ENCODE data around the gene SERTM2.
A peak's percentile ranks its signal among the peaks of the same experiment; 100 is the strongest.

SERTM2 gene

GRCh38 chrX:111490688-111491087 lies 20.8 kb upstream of the SERTM2 start:
- peak in 2 of 3 donors; percentile 24 to 36 for DNase-seq
- POLR2A ChIA-PET = no interaction called here
- no peak overlapping the region for H3K4me3 ChIP-seq (ENCODE audit: control insufficient read depth in 1 of 7, extremely low read depth in 1 of 7, insufficient read depth in 4 of 7, low read depth in 2 of 7, low read length in 6 of 7)
- no peaks in the 10 kb centered on the region for H3K27me3 ChIP-seq (replicated peaks in 2 of 5; ENCODE audit: control insufficient read depth in 4 of 5, insufficient read depth in 5 of 5, low read length in 4 of 5)
- H3K27ac ChIP-seq (ENCODE audit: insufficient read depth in 1 of 2, low read depth in 1 of 2, low read length in 2 of 2, poor library complexity in 1 of 2, severe bottlenecking in 2 of 2) = no peak overlapping the region
- CTCF ChIA-PET = no interaction called here
- no peaks in the 10 kb centered on the region for H3K36me3 ChIP-seq (ENCODE audit: control insufficient read depth in 4 of 4, insufficient read depth in 4 of 4, low read length in 3 of 4)
- H3K9me3 ChIP-seq (ENCODE audit: control extremely low read depth in 1 of 5, control insufficient read depth in 4 of 5, insufficient read depth in 2 of 5, low read depth in 1 of 5, low read length in 4 of 5) = no peaks in the 10 kb centered on the region
- no peaks in the 10 kb centered on the region for H3K4me1 ChIP-seq (ENCODE audit: control extremely low read depth in 1 of 4, control insufficient read depth in 4 of 4, insufficient read depth in 4 of 4, low read length in 3 of 4)

- no peaks in the 10 kb centered on the region for H3K36me3 ChIP-seq (ENCODE audit: control insufficient read depth in 4 of 4, insufficient read depth in 4 of 4, low read length in 3 of 4)
- H3K27ac ChIP-seq (ENCODE audit: insufficient read depth in 1 of 2, low read depth in 1 of 2, low read length in 2 of 2, poor library complexity in 1 of 2, severe bottlenecking in 2 of 2) = no peak overlapping the region
- ChIA-PET CTCF (no interaction called here), POLR2A (no interaction called here)
- H3K4me1 ChIP-seq (ENCODE audit: control extremely low read depth in 1 of 4, control insufficient read depth in 4 of 4, insufficient read depth in 4 of 4, low read length in 3 of 4) = no peaks in the 10 kb centered on the region
- no peak for DNase-seq
- 90% methylated on average over 2 of the region's 4 CpGs for WGBS (ENCODE audit: insufficient coverage)
- H3K9me3 ChIP-seq (ENCODE audit: control extremely low read depth in 1 of 5, control insufficient read depth in 4 of 5, insufficient read depth in 2 of 5, low read depth in 1 of 5, low read length in 4 of 5) = no peaks in the 10 kb centered on the region
- no peak overlapping the region for H3K4me3 ChIP-seq (ENCODE audit: control insufficient read depth in 1 of 7, extremely low read depth in 1 of 7, insufficient read depth in 4 of 7, low read depth in 2 of 7, low read length in 6 of 7)
- no peaks in the 10 kb centered on the region for H3K27me3 ChIP-seq (replicated peaks in 2 of 5; ENCODE audit: control insufficient read depth in 4 of 5, insufficient read depth in 5 of 5, low read length in 4 of 5)
Observed at GRCh38 chrX:111492085-111492484, 19.4 kb upstream of the SERTM2 start.

- POLR2A ChIA-PET = no interaction called here
- Histone ChIP-seq H3K9me3 (ENCODE audit: control extremely low read depth in 1 of 5, control insufficient read depth in 4 of 5, insufficient read depth in 2 of 5, low read depth in 1 of 5, low read length in 4 of 5) (no peaks in the 10 kb centered on the region), H3K36me3 (ENCODE audit: control insufficient read depth in 4 of 4, insufficient read depth in 4 of 4, low read length in 3 of 4) (no peaks in the 10 kb centered on the region), H3K4me1 (ENCODE audit: control extremely low read depth in 1 of 4, control insufficient read depth in 4 of 4, insufficient read depth in 4 of 4, low read length in 3 of 4) (no peaks in the 10 kb centered on the region), H3K27me3 (replicated peaks in 2 of 5; ENCODE audit: control insufficient read depth in 4 of 5, insufficient read depth in 5 of 5, low read length in 4 of 5) (no peaks in the 10 kb centered on the region), H3K4me3 (ENCODE audit: control insufficient read depth in 1 of 7, extremely low read depth in 1 of 7, insufficient read depth in 4 of 7, low read depth in 2 of 7, low read length in 6 of 7) (no peak overlapping the region), H3K27ac (ENCODE audit: insufficient read depth in 1 of 2, low read depth in 1 of 2, low read length in 2 of 2, poor library complexity in 1 of 2, severe bottlenecking in 2 of 2) (no peak overlapping the region)
- no peak for DNase-seq
- CTCF ChIA-PET = no interaction called here
- no CpG with 5 or more reads among the region's 3 CpGs for WGBS (ENCODE audit: insufficient coverage)
Observed at GRCh38 chrX:111498538-111499103, 12.8 kb upstream of the SERTM2 start.

GRCh38 chrX:111503485-111503993 lies 7.9 kb upstream of the SERTM2 start:
- whole genome bisulfite sequencing (ENCODE audit: insufficient coverage) = 0% methylated on average over 1 of the region's 2 CpGs
- Histone ChIP-seq H3K27me3 (replicated peaks in 2 of 5; ENCODE audit: control insufficient read depth in 4 of 5, insufficient read depth in 5 of 5, low read length in 4 of 5) (peaks cover 0 to 3% (median 0%) of the 10 kb centered on the region in 5 experiments), H3K4me3 (ENCODE audit: control insufficient read depth in 1 of 7, extremely low read depth in 1 of 7, insufficient read depth in 4 of 7, low read depth in 2 of 7, low read length in 6 of 7) (no peak overlapping the region), H3K9me3 (ENCODE audit: control extremely low read depth in 1 of 5, control insufficient read depth in 4 of 5, insufficient read depth in 2 of 5, low read depth in 1 of 5, low read length in 4 of 5) (no peaks in the 10 kb centered on the region), H3K27ac (ENCODE audit: insufficient read depth in 1 of 2, low read depth in 1 of 2, low read length in 2 of 2, poor library complexity in 1 of 2, severe bottlenecking in 2 of 2) (no peak overlapping the region), H3K4me1 (ENCODE audit: control extremely low read depth in 1 of 4, control insufficient read depth in 4 of 4, insufficient read depth in 4 of 4, low read length in 3 of 4) (peaks cover 0 to 4% (median 0%) of the 10 kb centered on the region in 4 experiments), H3K36me3 (ENCODE audit: control insufficient read depth in 4 of 4, insufficient read depth in 4 of 4, low read length in 3 of 4) (no peaks in the 10 kb centered on the region)
- ChIA-PET CTCF (no interaction called here), POLR2A (no interaction called here)
- DNase-seq = no peak

- POLR2A ChIA-PET = no interaction called here
- CTCF ChIA-PET = no interaction called here
- Histone ChIP-seq H3K36me3 (ENCODE audit: control insufficient read depth in 4 of 4, insufficient read depth in 4 of 4, low read length in 3 of 4) (no peaks in the 10 kb centered on the region), H3K27ac (ENCODE audit: insufficient read depth in 1 of 2, low read depth in 1 of 2, low read length in 2 of 2, poor library complexity in 1 of 2, severe bottlenecking in 2 of 2) (no peak overlapping the region), H3K9me3 (ENCODE audit: control extremely low read depth in 1 of 5, control insufficient read depth in 4 of 5, insufficient read depth in 2 of 5, low read depth in 1 of 5, low read length in 4 of 5) (no peaks in the 10 kb centered on the region), H3K27me3 (replicated peaks in 2 of 5; ENCODE audit: control insufficient read depth in 4 of 5, insufficient read depth in 5 of 5, low read length in 4 of 5) (peaks cover 0 to 5% (median 0%) of the 10 kb centered on the region in 5 experiments), H3K4me3 (ENCODE audit: control insufficient read depth in 1 of 7, extremely low read depth in 1 of 7, insufficient read depth in 4 of 7, low read depth in 2 of 7, low read length in 6 of 7) (no peak overlapping the region), H3K4me1 (ENCODE audit: control extremely low read depth in 1 of 4, control insufficient read depth in 4 of 4, insufficient read depth in 4 of 4, low read length in 3 of 4) (peaks cover 0 to 4% (median 0%) of the 10 kb centered on the region in 4 experiments)
- 38% methylated on average over 3 of the region's 6 CpGs for WGBS (ENCODE audit: insufficient coverage)
- DNase-seq = peak in 2 of 3 donors; percentile 9 to 17
Observed at GRCh38 chrX:111504941-111505340, 6.5 kb upstream of the SERTM2 start.

GRCh38 chrX:111505783-111506182 lies 5.7 kb upstream of the SERTM2 start:
- H3K4me3 ChIP-seq (ENCODE audit: control insufficient read depth in 1 of 7, extremely low read depth in 1 of 7, insufficient read depth in 4 of 7, low read depth in 2 of 7, low read length in 6 of 7) = no peak overlapping the region
- H3K36me3 ChIP-seq (ENCODE audit: control insufficient read depth in 4 of 4, insufficient read depth in 4 of 4, low read length in 3 of 4) = no peaks in the 10 kb centered on the region
- ChIA-PET POLR2A (no interaction called here), CTCF (no interaction called here)
- H3K9me3 ChIP-seq (ENCODE audit: control extremely low read depth in 1 of 5, control insufficient read depth in 4 of 5, insufficient read depth in 2 of 5, low read depth in 1 of 5, low read length in 4 of 5) = no peaks in the 10 kb centered on the region
- peaks cover 0 to 4% (median under 1%) of the 10 kb centered on the region in 4 experiments for H3K4me1 ChIP-seq (ENCODE audit: control extremely low read depth in 1 of 4, control insufficient read depth in 4 of 4, insufficient read depth in 4 of 4, low read length in 3 of 4)
- H3K27me3 ChIP-seq (replicated peaks in 2 of 5; ENCODE audit: control insufficient read depth in 4 of 5, insufficient read depth in 5 of 5, low read length in 4 of 5) = peaks cover 0 to 5% (median 0%) of the 10 kb centered on the region in 5 experiments
- no peak for DNase-seq
- no CpG with 5 or more reads among the region's 2 CpGs for WGBS (ENCODE audit: insufficient coverage)
- H3K27ac ChIP-seq (ENCODE audit: insufficient read depth in 1 of 2, low read depth in 1 of 2, low read length in 2 of 2, poor library complexity in 1 of 2, severe bottlenecking in 2 of 2) = no peak overlapping the region

GRCh38 chrX:111506826-111507225 lies 4.6 kb upstream of the SERTM2 start:
- no peaks in the 10 kb centered on the region for H3K9me3 ChIP-seq (ENCODE audit: control extremely low read depth in 1 of 5, control insufficient read depth in 4 of 5, insufficient read depth in 2 of 5, low read depth in 1 of 5, low read length in 4 of 5)
- peaks cover 0 to 6% (median 2%) of the 10 kb centered on the region in 4 experiments for H3K4me1 ChIP-seq (ENCODE audit: control extremely low read depth in 1 of 4, control insufficient read depth in 4 of 4, insufficient read depth in 4 of 4, low read length in 3 of 4)
- ChIA-PET CTCF (no interaction called here), POLR2A (no interaction called here)
- WGBS (ENCODE audit: insufficient coverage) = 86% methylated on average over 1 of the region's 1 CpG
- no peaks in the 10 kb centered on the region for H3K36me3 ChIP-seq (ENCODE audit: control insufficient read depth in 4 of 4, insufficient read depth in 4 of 4, low read length in 3 of 4)
- H3K27me3 ChIP-seq (replicated peaks in 2 of 5; ENCODE audit: control insufficient read depth in 4 of 5, insufficient read depth in 5 of 5, low read length in 4 of 5) = peaks cover 0 to 5% (median 0%) of the 10 kb centered on the region in 5 experiments
- no peak overlapping the region for H3K4me3 ChIP-seq (ENCODE audit: control insufficient read depth in 1 of 7, extremely low read depth in 1 of 7, insufficient read depth in 4 of 7, low read depth in 2 of 7, low read length in 6 of 7)
- H3K27ac ChIP-seq (ENCODE audit: insufficient read depth in 1 of 2, low read depth in 1 of 2, low read length in 2 of 2, poor library complexity in 1 of 2, severe bottlenecking in 2 of 2) = no peak overlapping the region
- DNase-seq = no peak

Data from common myeloid progenitor, CD34-positive (primary cell).